KMS-11 (cell line): ENCODE measurements around the gene C20orf141.
A peak's percentile ranks its signal among the peaks of the same experiment; 100 is the strongest.

ENCODE experiments used
- H2AFZ ChIP-seq: fragments of 200-600 bp; sonication (generic); 2 replicates; pipeline ENCODE4 v1.6.1; 2016; ENCODE audit warnings: antibody characterized with exemption, mixed run types, low read depth
- H3K27ac ChIP-seq: fragments of 200-600 bp; sonication (generic); 2 replicates; pipeline ENCODE4 v1.6.1; 2016; ENCODE audit warnings: mild to moderate bottlenecking, mixed run types
- H3K27me3 ChIP-seq: fragments of 200-600 bp; sonication (generic); 2 replicates; pipeline ENCODE4 v1.6.1; 2017; ENCODE audit warnings: mild to moderate bottlenecking, low read depth, mixed run types, moderate library complexity; ENCODE audit not compliant: insufficient read depth
- H3K36me3 ChIP-seq: fragments of 200-600 bp; sonication (generic); 2 replicates; pipeline ENCODE4 v1.6.1; 2017; ENCODE audit warnings: mild to moderate bottlenecking, mixed run types; ENCODE audit not compliant: insufficient read depth
- H3K4me1 ChIP-seq: fragments of 200-600 bp; sonication (generic); 2 replicates; pipeline ENCODE4 v1.6.1; 2016; ENCODE audit warnings: mild to moderate bottlenecking, low read depth, mixed run types; ENCODE audit not compliant: poor library complexity, severe bottlenecking
- H3K4me2 ChIP-seq: fragments of 200-600 bp; sonication (generic); 2 replicates; pipeline ENCODE4 v1.7.0; 2016; ENCODE audit warnings: mild to moderate bottlenecking, mixed run types
- H3K4me3 ChIP-seq: fragments of 200-600 bp; sonication (generic); IDR thresholded peaks from 2 replicates; pipeline ENCODE4 v1.6.1; 2017; ENCODE audit warnings: low read depth, low read length, mixed read lengths; ENCODE audit not compliant: insufficient read depth
- H3K79me2 ChIP-seq: fragments of 200-600 bp; sonication (generic); 2 replicates; pipeline ENCODE4 v1.6.1; 2016; ENCODE audit warnings: low read depth, mixed run types; ENCODE audit not compliant: insufficient read depth
- H3K9ac ChIP-seq: fragments of 200-600 bp; sonication (generic); 2 replicates; pipeline ENCODE4 v1.6.1; 2016; ENCODE audit warnings: mild to moderate bottlenecking, mixed run types
- H4K20me1 ChIP-seq: fragments of 200-600 bp; sonication (generic); 2 replicates; pipeline ENCODE4 v1.6.1; 2016; ENCODE audit warnings: mild to moderate bottlenecking, mixed run types; ENCODE audit not compliant: insufficient read depth
- CTCF ChIP-seq: fragments of 200-600 bp; sonication (generic); conservative IDR thresholded peaks from 2 replicates; pipeline ENCODE4 v1.6.1; 2017; ENCODE audit warnings: low read depth, mild to moderate bottlenecking, antibody characterized with exemption, low read length, moderate library complexity, mixed read lengths

C20orf141 gene

GRCh38 chr20:2837221-2837960 is 22.6 kb downstream of the C20orf141 start:
- no peaks in the 10 kb centered on the region for H3K27me3 ChIP-seq
- no peak overlapping the region for H3K9ac ChIP-seq
- H3K36me3 ChIP-seq = no peaks in the 10 kb centered on the region
- TF ChIP-seq CTCF = no peak
- H3K79me2 ChIP-seq = no peaks in the 10 kb centered on the region
- no peak overlapping the region for H2AFZ ChIP-seq
- H3K4me1 ChIP-seq = no peaks in the 10 kb centered on the region
- H3K27ac ChIP-seq = no peak overlapping the region
- no peaks in the 10 kb centered on the region for H4K20me1 ChIP-seq
- H3K4me3 ChIP-seq = no peak overlapping the region
- no peak overlapping the region for H3K4me2 ChIP-seq

- no peak overlapping the region for H3K27ac ChIP-seq
- TF ChIP-seq CTCF = no peak
- H3K4me3 ChIP-seq = no peak overlapping the region
- H3K79me2 ChIP-seq = no peaks in the 10 kb centered on the region
- no peaks in the 10 kb centered on the region for H3K4me1 ChIP-seq
- H3K27me3 ChIP-seq = no peaks in the 10 kb centered on the region
- H3K4me2 ChIP-seq = no peak overlapping the region
- H3K9ac ChIP-seq = no peak overlapping the region
- no peaks in the 10 kb centered on the region for H3K36me3 ChIP-seq
- H2AFZ ChIP-seq = no peak overlapping the region
- no peaks in the 10 kb centered on the region for H4K20me1 ChIP-seq
Measured at GRCh38 chr20:2838170-2838797, 23.5 kb downstream of the C20orf141 start.

GRCh38 chr20:2838847-2839671 is 24.3 kb downstream of the C20orf141 start:
- no peaks in the 10 kb centered on the region for H3K79me2 ChIP-seq
- no peak overlapping the region for H3K4me3 ChIP-seq
- no peak overlapping the region for H2AFZ ChIP-seq
- H3K27ac ChIP-seq = no peak overlapping the region
- no peak overlapping the region for H3K4me2 ChIP-seq
- no peaks in the 10 kb centered on the region for H3K27me3 ChIP-seq
- no peaks in the 10 kb centered on the region for H3K4me1 ChIP-seq
- no peaks in the 10 kb centered on the region for H4K20me1 ChIP-seq
- no peak for TF ChIP-seq CTCF
- no peak overlapping the region for H3K9ac ChIP-seq
- H3K36me3 ChIP-seq = no peaks in the 10 kb centered on the region

GRCh38 chr20:2839732-2840137 is 24.9 kb downstream of the C20orf141 start:
- Histone ChIP-seq H3K9ac (no peak overlapping the region), H3K27me3 (no peaks in the 10 kb centered on the region), H3K4me2 (peak overlapping the region; percentile 42; the same call in 1 of the 2 replicates), H3K4me1 (no peaks in the 10 kb centered on the region), H3K4me3 (no peak overlapping the region), H3K27ac (no peak overlapping the region), H4K20me1 (no peaks in the 10 kb centered on the region), H2AFZ (no peak overlapping the region; the same call in 1 of the 2 replicates), H3K36me3 (no peaks in the 10 kb centered on the region), H3K79me2 (no peaks in the 10 kb centered on the region)
- TF ChIP-seq CTCF = no peak
